Measurements from ENCODE around the gene ARHGEF5.

Gene ARHGEF5

DNA sequence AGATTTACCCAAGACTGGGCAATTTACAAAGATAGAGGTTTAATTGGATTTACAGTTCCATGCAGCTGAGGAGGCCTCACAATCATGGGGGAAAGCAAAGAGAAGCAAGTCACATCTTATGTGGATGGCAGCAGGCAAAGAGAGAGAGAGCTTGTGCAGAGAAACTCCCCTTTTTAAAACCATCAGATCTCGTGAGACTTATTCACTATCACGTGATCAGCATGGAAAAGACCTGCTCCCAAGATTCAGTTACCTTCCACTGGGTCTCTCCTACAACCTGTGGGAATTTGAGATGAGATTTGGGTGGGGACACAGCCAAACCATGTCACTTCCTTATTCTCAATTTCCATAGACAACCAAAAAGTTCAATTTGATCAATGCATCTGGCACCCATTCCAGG, 73.2 kb downstream of the ARHGEF5 start:
- no peak for DNase-seq (ENCODE audit: low read depth in 2 of 2)
